A204.1 (cell line): ENCODE results near the gene TTC28.
"Not testable (repeated sequence)": the region's sequence is repeated elsewhere in the genome, so short reads cannot be mapped to it uniquely, and the experiment has no call there.

Source experiments
- FAIRE-seq: peaks from 2 replicates; lab custom pipeline; 2012; peaks lifted over from hg19 to GRCh38; lab: Jason Lieb, UNC

Gene TTC28

GRCh38 chr22:28223826-28224225 lies 455.8 kb downstream of the TTC28 start:
- no peak for FAIRE-seq

GRCh38 chr22:28222976-28223745 lies 456.5 kb downstream of the TTC28 start:
- no peak for FAIRE-seq

- FAIRE-seq = no peak
These were observed 457.1 kb downstream of the TTC28 start for GRCh38 chr22:28222571-28222970.

- FAIRE-seq = no peak
These were observed 457.6 kb downstream of the TTC28 start for GRCh38 chr22:28222052-28222451.

- FAIRE-seq = no peak
These were observed 458.8 kb downstream of the TTC28 start for GRCh38 chr22:28220626-28221363.

- FAIRE-seq = no peak
These were observed 462.4 kb downstream of the TTC28 start for GRCh38 chr22:28217277-28217676.

GRCh38 chr22:28214750-28215149 lies 464.9 kb downstream of the TTC28 start:
- FAIRE-seq = not testable (repeated sequence)

GRCh38 chr22:28209457-28209856 lies 470.2 kb downstream of the TTC28 start:
- FAIRE-seq = not testable (repeated sequence)

- no peak for FAIRE-seq
These were observed 470.9 kb downstream of the TTC28 start for GRCh38 chr22:28208787-28209186.

GRCh38 chr22:28208036-28208435 lies 471.6 kb downstream of the TTC28 start:
- no peak for FAIRE-seq

GRCh38 chr22:28207281-28208030 lies 472.2 kb downstream of the TTC28 start:
- no peak for FAIRE-seq

- no peak for FAIRE-seq
These were observed 473.7 kb downstream of the TTC28 start for GRCh38 chr22:28205926-28206325.

GRCh38 chr22:28204382-28204781 lies 475.3 kb downstream of the TTC28 start:
- no peak for FAIRE-seq

- FAIRE-seq = no peak
These were observed 476.4 kb downstream of the TTC28 start for GRCh38 chr22:28203286-28203685.

- no peak for FAIRE-seq
These were observed 480.9 kb downstream of the TTC28 start for GRCh38 chr22:28198692-28199091.

GRCh38 chr22:28191571-28191970 lies 488.1 kb downstream of the TTC28 start:
- FAIRE-seq = not testable (repeated sequence)

GRCh38 chr22:28188178-28188879 lies 491.3 kb downstream of the TTC28 start:
- FAIRE-seq = no peak

- FAIRE-seq = no peak
These were observed 492.0 kb downstream of the TTC28 start for GRCh38 chr22:28187612-28188011.

- FAIRE-seq = no peak
These were observed 493.0 kb downstream of the TTC28 start for GRCh38 chr22:28186641-28187040.

GRCh38 chr22:28185130-28185529 lies 494.5 kb downstream of the TTC28 start:
- FAIRE-seq = no peak

GRCh38 chr22:28183078-28183860 lies 496.4 kb downstream of the TTC28 start:
- FAIRE-seq = peak; percentile 46
